HEK293T (cell line): ENCODE data around the gene PTP4A1.

Source experiments
- CTCF ChIA-PET: fragments of 350-600 bp; formaldehyde crosslinking; extraction: SDS; loops from one replicate; lab custom pipeline; 2021; ENCODE audit warnings: antibody characterized with exemption, inconsistent platforms; lab: Yijun Ruan, JAX
- POLR2A ChIA-PET: fragments of 350-600 bp; formaldehyde crosslinking; extraction: SDS; loops from one replicate; lab custom pipeline; 2020; ENCODE audit warnings: antibody characterized with exemption, inconsistent platforms; lab: Yijun Ruan, JAX
- DNase-seq: peaks from one replicate; pipeline ENCODE4 v3.0.0; 2012; ENCODE audit warnings: mixed read lengths; ENCODE audit errors: extremely low spot score
- ARNT ChIP-seq: fragments of 450-650 bp; IDR thresholded peaks from 2 replicates; pipeline ENCODE4 v1.6.1; 2017; ENCODE audit warnings: mild to moderate bottlenecking
- BHLHE40 ChIP-seq: fragments of 450-650 bp; IDR thresholded peaks from 2 replicates; pipeline ENCODE4 v1.6.1; 2016; ENCODE audit warnings: mild to moderate bottlenecking, moderate library complexity, borderline replicate concordance
- CTBP1 ChIP-seq: fragments of 450-650 bp; IDR thresholded peaks from 2 replicates; pipeline ENCODE4 v1.6.1; 2016; ENCODE audit warnings: borderline replicate concordance
- ELF4 ChIP-seq: fragments of 450-650 bp; IDR thresholded peaks from 2 replicates; pipeline ENCODE4 v1.6.1; 2017; ENCODE audit warnings: antibody characterized with exemption
- FOXA1 ChIP-seq: fragments of 450-650 bp; IDR thresholded peaks from 2 replicates; pipeline ENCODE4 v1.6.1; 2016; ENCODE audit warnings: mild to moderate bottlenecking
- FOXK2 ChIP-seq: fragments of 450-650 bp; IDR thresholded peaks from 2 replicates; pipeline ENCODE4 v1.6.1; 2016; ENCODE audit warnings: mild to moderate bottlenecking
- FOXM1 ChIP-seq: fragments of 450-650 bp; IDR thresholded peaks from 2 replicates; pipeline ENCODE4 v1.6.1; 2017; ENCODE audit warnings: mild to moderate bottlenecking, borderline replicate concordance
- HDGF ChIP-seq: fragments of 450-650 bp; IDR thresholded peaks from 2 replicates; pipeline ENCODE4 v1.6.1; 2017; ENCODE audit warnings: antibody characterized with exemption, borderline replicate concordance
- L3MBTL2 ChIP-seq: fragments of 450-650 bp; conservative IDR thresholded peaks from 2 replicates; pipeline ENCODE4 v1.6.1; 2016; ENCODE audit warnings: mild to moderate bottlenecking
- LEF1 ChIP-seq: fragments of 450-650 bp; IDR thresholded peaks from 2 replicates; pipeline ENCODE4 v1.6.1; 2017; ENCODE audit warnings: mild to moderate bottlenecking, borderline replicate concordance
- NFRKB ChIP-seq: fragments of 450-650 bp; IDR thresholded peaks from 2 replicates; pipeline ENCODE4 v1.6.1; 2016; ENCODE audit warnings: mild to moderate bottlenecking, moderate library complexity
- SP1 ChIP-seq: fragments of 450-650 bp; IDR thresholded peaks from 2 replicates; pipeline ENCODE4 v1.6.1; 2017
- SUZ12 ChIP-seq: fragments of 450-650 bp; IDR thresholded peaks from 2 replicates; pipeline ENCODE4 v1.6.1; 2016; ENCODE audit warnings: mild to moderate bottlenecking
- TARDBP ChIP-seq: fragments of 450-650 bp; IDR thresholded peaks from 2 replicates; pipeline ENCODE4 v1.6.1; 2016
- ZNF384 ChIP-seq: fragments of 450-650 bp; IDR thresholded peaks from 2 replicates; pipeline ENCODE4 v1.6.1; 2016
- TF ChIP-seq, protein P1 (sequence below): fragments of 450-650 bp; IDR thresholded peaks from 2 replicates; pipeline ENCODE4 v1.6.1; 2016

Gene PTP4A1

DNA sequence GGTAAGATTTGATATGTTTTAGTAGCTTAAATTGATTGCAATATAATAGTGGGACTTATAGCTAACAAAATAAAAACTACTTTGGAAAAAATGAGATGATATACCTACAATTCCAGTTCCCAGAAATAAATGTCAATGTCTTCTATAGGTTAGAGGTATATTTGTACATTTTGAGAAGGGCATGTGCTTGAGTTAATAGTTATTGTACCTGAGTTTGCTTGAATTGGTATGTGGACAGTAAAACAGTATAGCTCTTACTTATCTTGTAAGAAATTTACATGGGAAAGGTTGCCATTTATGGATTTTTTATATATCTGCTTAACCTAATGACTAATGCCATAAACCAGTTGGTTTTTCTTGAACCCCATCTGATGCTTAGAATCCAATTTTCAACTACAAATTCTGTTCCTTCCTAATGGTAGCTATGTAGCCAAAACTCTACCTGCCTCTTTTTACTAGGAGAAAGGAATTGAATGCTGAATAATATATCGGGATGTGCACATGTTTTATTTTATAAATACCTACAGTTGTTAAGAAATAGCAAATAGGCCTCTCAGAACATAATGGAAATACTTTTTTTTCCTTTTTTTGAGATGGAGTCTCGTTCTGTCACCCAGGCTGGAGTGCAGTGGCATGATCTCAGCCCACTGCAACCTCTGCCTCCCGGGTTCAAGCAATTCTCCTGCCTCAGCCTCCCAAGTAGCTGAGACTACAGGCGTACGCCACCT, 4.9 kb downstream of the PTP4A1 start:
- POLR2A ChIA-PET, result no interaction called here
- CTCF ChIA-PET, result no interaction called here
- no peak for TF ChIP-seq LEF1
- no peak for TF ChIP-seq CTBP1
- TF ChIP-seq SUZ12, result no peak
- TF ChIP-seq SP1, result no peak
- TF ChIP-seq ZNF384, result no peak
- TF ChIP-seq FOXA1, result no peak
- no peak for TF ChIP-seq L3MBTL2
- no peak for TF ChIP-seq ELF4
- TF ChIP-seq, protein P1, sequence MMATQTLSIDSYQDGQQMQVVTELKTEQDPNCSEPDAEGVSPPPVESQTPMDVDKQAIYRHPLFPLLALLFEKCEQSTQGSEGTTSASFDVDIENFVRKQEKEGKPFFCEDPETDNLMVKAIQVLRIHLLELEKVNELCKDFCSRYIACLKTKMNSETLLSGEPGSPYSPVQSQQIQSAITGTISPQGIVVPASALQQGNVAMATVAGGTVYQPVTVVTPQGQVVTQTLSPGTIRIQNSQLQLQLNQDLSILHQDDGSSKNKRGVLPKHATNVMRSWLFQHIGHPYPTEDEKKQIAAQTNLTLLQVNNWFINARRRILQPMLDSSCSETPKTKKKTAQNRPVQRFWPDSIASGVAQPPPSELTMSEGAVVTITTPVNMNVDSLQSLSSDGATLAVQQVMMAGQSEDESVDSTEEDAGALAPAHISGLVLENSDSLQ, result no peak
- TF ChIP-seq FOXM1, result no peak
- no peak for DNase-seq

DNA sequence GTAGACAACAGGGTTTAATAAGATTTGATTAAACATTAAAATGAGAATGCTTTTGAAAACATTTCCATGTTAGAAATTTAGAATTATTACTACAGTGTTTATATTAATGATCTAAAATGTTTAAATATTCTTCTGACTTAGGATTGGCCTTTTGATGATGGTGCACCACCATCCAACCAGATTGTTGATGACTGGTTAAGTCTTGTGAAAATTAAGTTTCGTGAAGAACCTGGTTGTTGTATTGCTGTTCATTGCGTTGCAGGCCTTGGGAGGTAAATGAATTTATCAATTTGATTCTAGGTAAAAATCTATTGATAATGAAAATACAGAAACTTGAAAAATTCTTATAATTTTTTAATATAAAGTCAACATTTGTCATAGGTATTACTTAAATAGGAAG, 6.5 kb downstream of the PTP4A1 start:
- ChIA-PET CTCF (no interaction called here), POLR2A (no interaction called here)
- no peak for DNase-seq
- TF ChIP-seq SP1 (no peak), HDGF (no peak), SUZ12 (no peak), ZNF384 (no peak), BHLHE40 (no peak)

DNA sequence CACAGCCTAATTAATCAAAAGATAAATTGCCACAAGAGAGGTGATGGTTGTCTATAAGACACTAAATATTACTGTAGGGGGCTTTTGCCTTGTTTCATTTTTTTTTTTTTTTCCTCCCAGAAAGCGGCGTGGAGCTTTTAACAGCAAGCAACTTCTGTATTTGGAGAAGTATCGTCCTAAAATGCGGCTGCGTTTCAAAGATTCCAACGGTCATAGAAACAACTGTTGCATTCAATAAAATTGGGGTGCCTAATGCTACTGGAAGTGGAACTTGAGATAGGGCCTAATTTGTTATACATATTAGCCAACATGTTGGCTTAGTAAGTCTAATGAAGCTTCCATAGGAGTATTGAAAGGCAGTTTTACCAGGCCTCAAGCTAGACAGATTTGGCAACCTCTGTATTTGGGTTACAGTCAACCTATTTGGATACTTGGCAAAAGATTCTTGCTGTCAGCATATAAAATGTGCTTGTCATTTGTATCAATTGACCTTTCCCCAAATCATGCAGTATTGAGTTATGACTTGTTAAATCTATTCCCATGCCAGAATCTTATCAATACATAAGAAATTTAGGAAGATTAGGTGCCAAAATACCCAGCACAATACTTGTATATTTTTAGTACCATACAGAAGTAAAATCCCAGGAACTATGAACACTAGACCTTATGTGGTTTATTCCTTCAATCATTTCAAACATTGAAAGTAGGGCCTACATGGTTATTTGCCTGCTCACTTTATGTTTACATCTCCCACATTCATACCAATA, 7.8 kb downstream of the PTP4A1 start:
- ChIA-PET POLR2A (no interaction called here), CTCF (no interaction called here)
- DNase-seq, result no peak
- TF ChIP-seq BHLHE40, result no peak

DNA sequence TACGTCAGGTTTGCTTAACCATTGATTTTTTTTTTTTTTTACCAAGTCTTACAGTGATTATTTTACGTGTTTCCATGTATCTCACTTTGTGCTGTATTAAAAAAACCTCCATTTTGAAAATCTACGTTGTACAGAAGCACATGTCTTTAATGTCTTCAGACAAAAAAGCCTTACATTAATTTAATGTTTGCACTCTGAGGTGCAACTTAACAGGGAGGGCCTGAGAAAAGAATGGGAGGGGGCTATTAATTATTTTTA, 8.4 kb downstream of the PTP4A1 start:
- ChIA-PET POLR2A (no interaction called here), CTCF (no interaction called here)
- no peak for TF ChIP-seq TARDBP
- TF ChIP-seq ZNF384, result no peak
- no peak for TF ChIP-seq ELF4
- TF ChIP-seq, protein P1, result no peak
- TF ChIP-seq SUZ12, result no peak
- TF ChIP-seq CTBP1, result no peak
- TF ChIP-seq ARNT, result no peak
- TF ChIP-seq LEF1, result no peak
- no peak for TF ChIP-seq NFRKB
- no peak for TF ChIP-seq BHLHE40
- no peak for TF ChIP-seq FOXA1
- TF ChIP-seq FOXM1, result no peak
- TF ChIP-seq HDGF, result no peak
- no peak for TF ChIP-seq SP1
- TF ChIP-seq FOXK2, result no peak
- no peak for TF ChIP-seq L3MBTL2
- DNase-seq, result no peak

DNA sequence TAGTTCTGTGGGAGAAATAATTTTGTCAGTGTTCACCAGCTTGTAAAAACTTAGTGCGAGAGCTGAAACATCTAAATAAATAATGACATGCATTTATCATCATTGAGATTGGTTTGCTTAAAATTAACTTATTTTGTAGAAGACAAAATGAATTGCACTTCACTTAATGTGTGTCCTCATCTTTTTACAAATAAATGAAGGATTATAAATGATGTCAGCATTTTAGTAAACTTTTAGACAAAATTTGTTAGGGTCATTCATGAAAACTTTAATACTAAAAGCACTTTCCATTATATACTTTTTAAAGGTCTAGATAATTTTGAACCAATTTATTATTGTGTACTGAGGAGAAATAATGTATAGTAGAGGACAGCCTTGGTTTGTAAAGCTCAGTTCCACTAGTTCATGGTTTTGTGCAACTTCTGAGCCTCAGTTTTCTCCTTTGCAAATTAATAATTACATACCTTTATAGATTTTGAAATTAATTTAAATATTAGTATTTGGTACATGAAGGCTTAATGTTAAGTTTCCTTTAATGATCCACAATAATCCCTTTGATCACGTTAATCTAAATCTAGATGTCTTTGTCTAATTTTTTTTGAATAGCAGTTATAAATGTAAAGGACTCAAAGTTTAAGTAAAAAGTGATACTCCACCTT, 9.2 kb downstream of the PTP4A1 start:
- ChIA-PET CTCF (no interaction called here), POLR2A (no interaction called here)
- TF ChIP-seq TARDBP, result no peak
- TF ChIP-seq NFRKB, result no peak
- no peak for TF ChIP-seq HDGF
- no peak for TF ChIP-seq FOXA1
- no peak for DNase-seq

DNA sequence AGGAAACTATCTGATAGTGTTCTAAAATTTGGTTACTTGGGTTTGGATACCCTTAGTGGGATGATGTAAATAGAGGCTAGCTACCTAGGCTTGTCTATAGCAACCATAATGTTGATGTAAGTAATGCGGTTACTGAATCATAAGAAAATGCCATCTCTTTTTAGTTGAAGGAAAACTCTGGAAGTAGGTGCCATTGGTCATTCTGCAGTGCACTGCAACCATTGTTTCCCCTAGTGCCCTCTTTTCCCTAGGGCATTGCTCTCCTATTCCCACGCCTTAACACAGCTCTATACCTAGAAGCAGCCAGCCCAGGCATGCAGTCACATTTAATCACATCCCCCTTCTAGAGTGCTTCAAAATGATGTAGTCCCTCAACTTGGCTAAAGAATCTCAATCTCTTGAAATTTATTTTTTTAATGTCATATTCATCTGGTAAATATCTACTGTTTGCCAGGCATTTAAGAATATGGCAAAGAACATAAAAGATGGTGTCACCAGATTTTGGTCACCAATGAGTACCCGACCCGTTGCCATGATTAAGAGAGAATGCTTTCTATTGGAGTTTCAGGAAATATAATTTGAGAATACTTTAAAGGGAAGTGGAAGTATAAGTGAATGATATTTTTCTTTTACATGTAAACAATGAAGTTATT, 10.4 kb downstream of the PTP4A1 start:
- ChIA-PET POLR2A (interaction anchor here (1.0 kb wide), 1 partner anchor 10 kb away, joined by 5 read pairs; no protein-coding TSS in a partner anchor), CTCF (interaction anchor here (1.1 kb wide), 1 partner anchor 15 kb away, joined by 3 read pairs; no protein-coding TSS in a partner anchor)
- DNase-seq, result no peak
- no peak for TF ChIP-seq LEF1
- TF ChIP-seq, protein P1, result no peak
- TF ChIP-seq FOXA1, result no peak
- TF ChIP-seq SP1, result no peak
- no peak for TF ChIP-seq CTBP1
- no peak for TF ChIP-seq SUZ12
- TF ChIP-seq ZNF384, result no peak
- TF ChIP-seq NFRKB, result no peak
- TF ChIP-seq ARNT, result no peak
- TF ChIP-seq L3MBTL2, result no peak
- no peak for TF ChIP-seq TARDBP
- TF ChIP-seq FOXK2, result no peak
